NCI-H1105 treated with DMSO at 0.1 percent for 48 hours (cell line): Measurements from ENCODE around the gene KIF18B.
A peak's percentile ranks its signal among the peaks of the same experiment; 100 is the strongest.

Experiments
- DNase-seq: peaks from one replicate; lab custom pipeline; 2025; lab: John Stamatoyannopoulos, UW

The KIF18B gene

GRCh38 chr17:44947461-44948314, at the start of gene KIF18B:
Gene KIF18B (minus strand): TSS chr17:44947773. CDS start chr17:44936344, 11,429 bp downstream.
- DNase-seq = peak; percentile 94

- no peak for DNase-seq
Observed at GRCh38 chr17:44996304-44996703, 48.7 kb upstream of the KIF18B start.

- no peak for DNase-seq
Observed at GRCh38 chr17:44995436-44996001, 47.9 kb upstream of the KIF18B start.

- no peak for DNase-seq
Observed at GRCh38 chr17:44992242-44992939, 44.8 kb upstream of the KIF18B start.

- DNase-seq = no peak
Observed at GRCh38 chr17:44990994-44991393, 43.4 kb upstream of the KIF18B start.

- DNase-seq = no peak
Observed at GRCh38 chr17:44989552-44990138, 42.1 kb upstream of the KIF18B start.

- no peak for DNase-seq
Observed at GRCh38 chr17:44988044-44988942, 40.7 kb upstream of the KIF18B start.

GRCh38 chr17:44983563-44983962, 36.0 kb upstream of the KIF18B start:
- DNase-seq = no peak

- no peak for DNase-seq
Observed at GRCh38 chr17:44982113-44982702, 34.6 kb upstream of the KIF18B start.

- no peak for DNase-seq
Observed at GRCh38 chr17:44981221-44981968, 33.8 kb upstream of the KIF18B start.

- no peak for DNase-seq
Observed at GRCh38 chr17:44979426-44979995, 31.9 kb upstream of the KIF18B start.

- DNase-seq = no peak
Observed at GRCh38 chr17:44978807-44979206, 31.2 kb upstream of the KIF18B start.

GRCh38 chr17:44977814-44978550, 30.4 kb upstream of the KIF18B start:
- DNase-seq = no peak

GRCh38 chr17:44977065-44977464, 29.5 kb upstream of the KIF18B start:
- DNase-seq = no peak

GRCh38 chr17:44976206-44976605, 28.6 kb upstream of the KIF18B start:
- no peak for DNase-seq

- DNase-seq = no peak
Observed at GRCh38 chr17:44972953-44973352, 25.4 kb upstream of the KIF18B start.

- no peak for DNase-seq
Observed at GRCh38 chr17:44971776-44972483, 24.4 kb upstream of the KIF18B start.

- DNase-seq = peak; percentile 40
Observed at GRCh38 chr17:44970136-44970741, 22.7 kb upstream of the KIF18B start.
